GM10847 (cell line): ENCODE results near the gene OR8S1.

ENCODE experiments used
- POLR2A ChIP-seq: IDR thresholded peaks from 2 replicates; pipeline ENCODE4 v1.6.1; 2011; ENCODE audit not compliant: insufficient read length; ENCODE audit errors: extremely low read depth

The OR8S1 gene

DNA sequence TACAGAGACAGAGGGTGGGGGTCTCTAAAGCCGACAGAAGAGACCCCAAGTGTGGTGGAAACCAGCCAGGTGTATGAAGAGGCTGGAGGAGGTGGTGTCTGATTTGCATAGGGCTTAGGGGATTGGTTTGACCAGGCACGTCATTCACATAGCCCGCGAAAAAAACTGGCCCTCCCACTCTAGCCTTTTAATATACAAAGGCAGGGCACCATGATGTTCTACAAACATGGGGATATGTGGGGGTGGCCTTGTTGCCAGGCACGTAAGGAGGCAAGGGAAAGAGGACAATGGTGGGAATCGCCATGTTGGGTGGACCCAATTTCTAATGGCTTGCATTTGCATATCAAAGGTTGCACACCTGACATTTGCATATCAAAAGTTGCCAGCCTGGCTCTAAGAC is 31.2 kb downstream of the OR8S1 start:
- no peak for TF ChIP-seq POLR2A

DNA sequence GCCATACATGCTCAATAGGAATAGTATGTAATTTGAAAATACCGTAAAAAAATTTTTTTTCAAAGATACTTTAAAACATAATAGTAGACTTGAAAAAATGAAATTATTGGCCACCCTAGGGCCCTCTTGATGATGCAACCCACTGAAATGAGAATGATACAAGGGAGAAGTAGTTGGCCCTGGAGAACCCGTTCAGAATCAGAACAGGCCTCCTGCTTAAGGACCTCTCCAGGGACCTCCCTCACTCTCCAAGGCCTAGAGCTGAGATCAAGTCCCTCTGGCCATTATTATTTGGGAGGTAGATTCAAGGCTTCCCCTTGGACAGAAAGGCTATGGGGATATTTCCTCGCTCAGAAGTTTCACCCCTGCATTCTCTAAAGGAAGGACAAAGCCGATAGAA is 32.5 kb downstream of the OR8S1 start:
- TF ChIP-seq POLR2A = no peak

DNA sequence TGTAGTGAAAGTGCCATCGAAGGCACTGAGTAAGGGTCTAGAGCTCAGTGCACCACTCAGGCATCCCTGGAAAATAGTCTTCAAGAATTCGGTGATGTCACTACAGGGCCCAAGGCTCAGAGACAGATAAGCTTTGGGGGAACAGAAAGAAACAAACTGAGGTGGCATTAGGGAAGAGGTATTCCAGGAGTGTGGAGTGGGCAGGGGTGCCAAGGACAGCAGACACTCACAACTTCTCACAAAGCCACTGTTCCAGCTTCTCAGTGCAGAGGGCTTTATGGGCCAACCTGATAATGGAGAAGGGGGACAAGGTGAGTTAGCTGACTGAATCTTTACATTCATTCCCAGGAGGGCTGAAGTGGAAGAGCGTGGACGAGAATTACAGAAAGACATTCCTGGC is 42.3 kb downstream of the OR8S1 start:
- TF ChIP-seq POLR2A = no peak

DNA sequence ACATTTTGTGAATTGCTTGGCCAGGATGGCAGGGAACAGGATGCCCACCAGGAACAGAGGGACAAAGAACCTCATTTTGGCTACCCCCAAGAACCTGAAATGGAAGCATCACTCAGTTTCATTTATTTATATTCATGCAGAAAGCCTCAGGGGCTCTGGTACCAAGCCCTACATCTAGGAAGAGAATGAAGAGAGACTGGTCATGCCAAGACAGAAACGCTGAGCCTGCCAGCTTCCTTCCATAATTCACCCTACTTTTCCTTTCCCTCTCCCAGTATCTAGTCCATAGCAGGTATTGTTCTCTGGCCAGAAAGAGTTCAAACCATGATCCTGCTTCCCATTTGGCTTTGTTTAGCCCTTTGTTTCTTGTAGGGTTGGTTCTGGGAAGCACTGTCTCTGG is 44.5 kb downstream of the OR8S1 start, which contains the start of gene LALBA:
TSS of gene LALBA (minus strand) at position 101 of the 400 bp plus-strand sequence. CDS start at position 75, 26 bp downstream.
- no peak for TF ChIP-seq POLR2A

DNA sequence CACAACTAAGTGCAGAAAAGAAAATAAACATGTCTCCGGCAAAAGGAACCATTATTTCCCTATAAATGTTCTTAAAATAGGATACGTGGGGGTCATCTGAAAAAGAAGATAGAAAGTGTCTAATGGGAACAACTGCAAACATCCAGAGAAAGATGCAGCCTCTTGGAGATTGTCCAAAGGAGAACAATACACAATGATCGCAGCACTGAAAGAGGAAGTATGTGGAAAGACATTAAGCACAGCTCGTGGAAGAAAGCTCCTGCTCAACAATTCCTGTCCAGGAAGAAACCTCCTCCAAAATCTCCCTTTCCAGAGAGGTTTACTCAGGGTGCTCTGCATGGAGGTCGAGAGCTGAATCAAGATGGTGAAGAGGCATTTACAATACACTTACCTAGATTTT is 46.9 kb downstream of the OR8S1 start:
- no peak for TF ChIP-seq POLR2A
